ENCODE measurements around the gene NRCAM. TPM values are rescaled to one million over a fixed set of nuclear protein-coding genes. Genes with fewer than 3 reads are reported as not detected.

The NRCAM gene
- total and polyA plus RNA-seq, 2 of the 8 experiments (the other 6 are each of a cell fraction or from before 2014, with no cell fraction given) = 2.7 to 3.8 TPM

DNA sequence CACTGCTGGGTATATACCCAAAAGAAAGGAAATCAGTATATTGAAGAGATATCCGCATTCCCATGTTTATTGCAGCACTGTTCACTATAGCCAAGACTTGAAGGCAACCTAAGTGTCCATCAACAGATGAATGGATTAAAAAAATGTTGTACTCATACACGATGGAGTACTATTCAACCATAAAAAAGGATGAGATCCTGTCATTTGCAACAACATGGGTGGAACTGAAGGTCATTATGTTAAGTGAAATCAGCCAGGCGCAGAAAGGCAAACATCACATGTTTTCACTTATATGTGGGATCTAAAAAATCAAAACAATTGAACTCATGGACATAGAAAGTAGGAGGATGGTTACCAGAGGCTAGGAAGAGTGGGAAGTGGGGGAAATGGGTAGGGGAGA, 19.3 kb downstream of the NRCAM start:
- Histone ChIP-seq H3K9ac (replicated peaks in 1 of 4; ENCODE audit: extremely low read depth in 1 of 4, low read depth in 3 of 4, low read length in 3 of 4) (no peak overlapping the region), H2BK120ac (replicated peaks; ENCODE audit: low read depth, low read length) (no peak overlapping the region), H4K8ac (ENCODE audit: extremely low read depth, insufficient read depth, low read length) (no peak overlapping the region), H3K4me2 (ENCODE audit: insufficient read depth in 1 of 2, low read depth in 2 of 2, low read length in 2 of 2) (no peak overlapping the region), H3K18ac (ENCODE audit: extremely low read depth, low read length) (no peak overlapping the region), H3K4me3 (ENCODE audit: extremely low read depth in 1 of 4, insufficient read depth in 2 of 4, low read depth in 3 of 4, low read length in 4 of 4) (no peak overlapping the region), H3K4ac (replicated peaks; ENCODE audit: insufficient read length, low read depth, low read length) (no peak overlapping the region), H2BK5ac (ENCODE audit: low read depth, low read length) (no peak overlapping the region), H2AK5ac (ENCODE audit: low read depth, low read length) (no peak overlapping the region), H3K23ac (ENCODE audit: insufficient read length) (no peak overlapping the region), H3K56ac (replicated peaks; ENCODE audit: insufficient read length, low read depth, low read length) (no peak overlapping the region), H2BK20ac (ENCODE audit: low read length) (no peak overlapping the region), H4K5ac (ENCODE audit: insufficient read length, low read depth, low read length) (no peak overlapping the region), H3K27me3 (replicated peaks in 1 of 4; ENCODE audit: control insufficient read depth in 3 of 4, extremely low read depth in 1 of 4, insufficient read depth in 3 of 4, low read length in 3 of 4) (no peaks in the 10 kb centered on the region), H3K79me2 (ENCODE audit: control insufficient read depth in 1 of 2, insufficient read depth in 2 of 2, low read length in 2 of 2) (no peaks in the 10 kb centered on the region), H2BK15ac (ENCODE audit: low read length) (no peak overlapping the region), H3K4me1 (replicated peaks in 1 of 4; ENCODE audit: control insufficient read depth in 3 of 4, insufficient read depth in 4 of 4, low read length in 3 of 4) (no peaks in the 10 kb centered on the region), H4K20me1 (replicated peaks in 1 of 2; ENCODE audit: control insufficient read depth in 1 of 2, insufficient read depth in 2 of 2, low read length in 2 of 2) (no peaks in the 10 kb centered on the region), H3K23me2 (ENCODE audit: low read depth, low read length) (no peaks in the 10 kb centered on the region; the same call in 1 of the 2 replicates), H3K79me1 (ENCODE audit: low read depth, low read length) (no peaks in the 10 kb centered on the region), H4K91ac (replicated peaks; ENCODE audit: insufficient read length, low read length) (no peak overlapping the region), H2BK12ac (ENCODE audit: low read depth, low read length) (no peak overlapping the region), H3K27ac (ENCODE audit: low read depth, low read length) (no peak overlapping the region), H2AFZ (ENCODE audit: low read length) (no peak overlapping the region), H3K14ac (ENCODE audit: insufficient read length) (no peak overlapping the region), H3K36me3 (ENCODE audit: control insufficient read depth in 2 of 4, insufficient read depth in 4 of 4, low read length in 3 of 4) (no peaks in the 10 kb centered on the region), H3K9me3 (ENCODE audit: insufficient read depth in 2 of 2, low read depth in 1 of 2, low read length in 1 of 2) (no peaks in the 10 kb centered on the region)
- DNase-seq (ENCODE audit: low read depth in 1 of 2, low spot score in 2 of 2) = no peak
- 93% methylated on average over 3 of the region's 3 CpGs; no CpG with 5 or more reads in 1 of the 2 experiments for WGBS, 2 experiments (ENCODE audit: extremely low coverage in 1 of 2, insufficient coverage in 1 of 2, insufficient read length in 1 of 2, insufficient replicate concordance in 2 of 2, low coverage in 1 of 2, low lambda C conversion rate in 2 of 2, missing lambda C conversion rate in 1 of 2)
- ChIA-PET CTCF (ENCODE audit: partially characterized antibody) (interaction anchor here (1.1 kb wide), 2 partner anchors 16 to 18 kb away, joined by 3 to 6 read pairs; no protein-coding TSS in a partner anchor), POLR2A (ENCODE audit: partially characterized antibody) (no interaction called here)
- no peak for FAIRE-seq
- no peak for TF ChIP-seq POU5F1 (IDR thresholded peaks at IDR 0.05; ENCODE audit: low read depth, low read length)
- TF ChIP-seq HDAC2 (IDR thresholded peaks at IDR 0.05; ENCODE audit: borderline replicate concordance in 1 of 2, low read depth in 2 of 2, low read length in 2 of 2) = no peak
- no peak for TF ChIP-seq SIX5 (IDR thresholded peaks at IDR 0.05; ENCODE audit: low read depth, low read length)
- no peak for TF ChIP-seq SP4 (IDR thresholded peaks at IDR 0.05; ENCODE audit: low read length)
- TF ChIP-seq, protein P1, sequence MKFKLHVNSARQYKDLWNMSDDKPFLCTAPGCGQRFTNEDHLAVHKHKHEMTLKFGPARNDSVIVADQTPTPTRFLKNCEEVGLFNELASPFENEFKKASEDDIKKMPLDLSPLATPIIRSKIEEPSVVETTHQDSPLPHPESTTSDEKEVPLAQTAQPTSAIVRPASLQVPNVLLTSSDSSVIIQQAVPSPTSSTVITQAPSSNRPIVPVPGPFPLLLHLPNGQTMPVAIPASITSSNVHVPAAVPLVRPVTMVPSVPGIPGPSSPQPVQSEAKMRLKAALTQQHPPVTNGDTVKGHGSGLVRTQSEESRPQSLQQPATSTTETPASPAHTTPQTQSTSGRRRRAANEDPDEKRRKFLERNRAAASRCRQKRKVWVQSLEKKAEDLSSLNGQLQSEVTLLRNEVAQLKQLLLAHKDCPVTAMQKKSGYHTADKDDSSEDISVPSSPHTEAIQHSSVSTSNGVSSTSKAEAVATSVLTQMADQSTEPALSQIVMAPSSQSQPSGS (IDR thresholded peaks at IDR 0.05; ENCODE audit: low read length) = no peak
- no peak for TF ChIP-seq PHF8 (conservative IDR thresholded peaks at IDR 0.05; ENCODE audit: low read depth, low read length)
- TF ChIP-seq RFX5 (IDR thresholded peaks at IDR 0.05; ENCODE audit: borderline replicate concordance, low read depth, low read length) = no peak
- TF ChIP-seq TCF12 (IDR thresholded peaks at IDR 0.05; ENCODE audit: low read depth, low read length) = no peak
- no peak for TF ChIP-seq SAP30 (IDR thresholded peaks at IDR 0.05; ENCODE audit: insufficient read depth, insufficient replicate concordance, low read length)
- TF ChIP-seq BACH1 (IDR thresholded peaks at IDR 0.05; ENCODE audit: low read length) = no peak
- no peak for TF ChIP-seq BRCA1 (IDR thresholded peaks at IDR 0.05; ENCODE audit: low read depth, low read length)
- TF ChIP-seq CBX5 (IDR thresholded peaks at IDR 0.05; ENCODE audit: low read depth, low read length) = no peak
- TF ChIP-seq SUZ12 (IDR thresholded peaks at IDR 0.05; ENCODE audit: low read length) = no peak
- TF ChIP-seq CEBPB (IDR thresholded peaks at IDR 0.05; ENCODE audit: low read depth, low read length) = no peak

Measured in H1 (cell line).